Brain microvascular endothelial cell (primary cell): ENCODE data around the gene CPNE6.

Experiments used
- DNase-seq: peaks from one replicate; pipeline ENCODE4 v3.0.0-alpha.2; 2020
- H3K27ac ChIP-seq: fragments of 250-450 bp; sonication (Bioruptor Pico); 2 replicates; pipeline ENCODE4 v1.5.1; 2020; ENCODE audit warnings: mild to moderate bottlenecking, moderate library complexity
- H3K27me3 ChIP-seq: fragments of 250-450 bp; sonication (Bioruptor Pico); replicated peaks from 2 replicates; pipeline ENCODE4 v1.5.1; 2020; ENCODE audit warnings: mild to moderate bottlenecking
- H3K36me3 ChIP-seq: fragments of 250-450 bp; sonication (Bioruptor Pico); replicated peaks from 2 replicates; pipeline ENCODE4 v1.5.1; 2020; ENCODE audit warnings: mild to moderate bottlenecking
- H3K4me3 ChIP-seq: 2 replicates; pipeline ENCODE4 v1.5.1; 2011; ENCODE audit warnings: low read depth, mild to moderate bottlenecking, control low read depth, low read length, moderate library complexity
- in situ Hi-C: cut with HindIII; loops from 2 replicates; pipeline ENCODE4 v1.10.0; 2017; ENCODE audit warnings: low sequenced_read_pairs, low pct_ligation_motif_present
- TF ChIP-seq, protein P1 (sequence below): IDR thresholded peaks from 2 replicates; pipeline ENCODE4 v1.5.1; 2011; ENCODE audit warnings: low read depth, mild to moderate bottlenecking, moderate library complexity, low read length, control low read depth, inconsistent platforms; ENCODE audit errors: missing control alignments

CPNE6 gene

DNA sequence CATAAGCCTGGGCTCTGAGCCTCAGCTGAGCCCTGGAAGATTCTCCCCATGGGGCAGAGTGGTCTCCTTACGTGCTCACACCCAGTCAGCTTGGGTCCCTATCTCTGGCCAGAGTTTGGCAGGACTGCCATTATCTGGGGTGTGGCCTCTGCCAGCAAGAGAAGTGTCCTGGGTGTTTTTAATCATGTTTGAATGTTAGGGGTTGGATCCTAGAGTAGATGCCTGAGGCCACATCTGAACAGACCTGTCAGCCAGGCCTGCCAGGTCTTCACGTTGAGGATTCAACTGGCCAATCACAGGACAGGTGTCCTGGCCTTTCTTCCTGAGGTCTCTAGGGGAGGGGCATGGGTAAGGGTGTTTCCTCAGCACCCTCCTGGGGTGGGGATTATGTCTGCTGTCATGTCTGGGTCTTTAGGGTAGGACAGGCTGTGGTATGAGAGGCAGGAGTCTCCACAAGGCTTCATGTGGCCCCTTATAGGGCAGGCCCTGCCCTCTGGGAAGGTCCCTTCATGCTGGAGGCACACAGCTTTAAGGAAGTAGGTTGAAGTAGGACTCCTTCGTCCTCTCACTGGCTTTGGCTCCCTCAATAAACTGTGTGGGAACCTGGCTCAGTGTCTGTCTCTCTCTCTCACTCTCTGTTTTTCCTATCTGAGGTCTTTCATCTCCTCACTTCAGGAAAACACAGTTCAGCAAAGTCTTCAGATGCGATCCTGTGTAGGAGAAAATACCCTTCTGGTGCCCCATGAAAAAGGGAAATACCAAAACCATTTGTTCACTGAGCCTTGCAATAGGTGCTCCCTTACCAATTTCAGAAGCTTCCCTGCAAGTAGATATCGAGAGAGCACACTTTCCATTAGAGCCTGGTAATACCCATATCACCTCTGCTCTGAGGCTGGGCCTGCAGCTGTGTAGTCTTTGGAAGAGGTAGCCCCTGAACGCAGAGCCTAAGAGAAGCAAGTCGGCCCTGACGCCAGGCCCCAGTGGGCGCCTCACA is 52.4 kb downstream of the CPNE6 start:
- no peak for DNase-seq
- in situ Hi-C loops: no loop called here
- Histone ChIP-seq H3K36me3 (peaks cover 14% of the 10 kb centered on the region), H3K27ac (no peak overlapping the region), H3K27me3 (no peaks in the 10 kb centered on the region), H3K4me3 (no peak overlapping the region)
- TF ChIP-seq, protein P1, sequence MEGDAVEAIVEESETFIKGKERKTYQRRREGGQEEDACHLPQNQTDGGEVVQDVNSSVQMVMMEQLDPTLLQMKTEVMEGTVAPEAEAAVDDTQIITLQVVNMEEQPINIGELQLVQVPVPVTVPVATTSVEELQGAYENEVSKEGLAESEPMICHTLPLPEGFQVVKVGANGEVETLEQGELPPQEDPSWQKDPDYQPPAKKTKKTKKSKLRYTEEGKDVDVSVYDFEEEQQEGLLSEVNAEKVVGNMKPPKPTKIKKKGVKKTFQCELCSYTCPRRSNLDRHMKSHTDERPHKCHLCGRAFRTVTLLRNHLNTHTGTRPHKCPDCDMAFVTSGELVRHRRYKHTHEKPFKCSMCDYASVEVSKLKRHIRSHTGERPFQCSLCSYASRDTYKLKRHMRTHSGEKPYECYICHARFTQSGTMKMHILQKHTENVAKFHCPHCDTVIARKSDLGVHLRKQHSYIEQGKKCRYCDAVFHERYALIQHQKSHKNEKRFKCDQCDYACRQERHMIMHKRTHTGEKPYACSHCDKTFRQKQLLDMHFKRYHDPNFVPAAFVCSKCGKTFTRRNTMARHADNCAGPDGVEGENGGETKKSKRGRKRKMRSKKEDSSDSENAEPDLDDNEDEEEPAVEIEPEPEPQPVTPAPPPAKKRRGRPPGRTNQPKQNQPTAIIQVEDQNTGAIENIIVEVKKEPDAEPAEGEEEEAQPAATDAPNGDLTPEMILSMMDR: no peak

DNA sequence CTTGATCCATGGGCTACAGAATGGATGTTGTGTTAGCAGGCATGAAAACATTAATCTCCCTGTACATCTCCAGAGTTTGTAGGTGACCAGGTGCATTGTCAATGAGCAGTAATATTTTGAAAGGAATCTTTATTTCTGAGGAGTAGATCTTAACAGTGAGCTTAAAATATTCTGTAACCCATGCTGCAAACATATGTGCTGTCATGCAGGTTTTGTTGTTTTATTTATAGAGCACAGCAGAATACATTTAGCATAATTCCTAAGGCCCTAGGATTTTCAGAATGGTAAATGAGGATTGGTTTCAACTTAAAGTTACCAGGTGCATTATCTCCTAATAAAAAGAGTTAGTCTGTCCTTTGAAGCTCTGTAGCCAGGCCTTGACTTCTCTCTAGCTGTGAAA is 55.6 kb downstream of the CPNE6 start:
- TF ChIP-seq, protein P1: no peak
- peaks cover 6% of the 10 kb centered on the region for H3K36me3 ChIP-seq
- no peaks in the 10 kb centered on the region for H3K27me3 ChIP-seq
- H3K4me3 ChIP-seq: no peak overlapping the region
- no peak for DNase-seq
- in situ Hi-C loops: no loop called here
- H3K27ac ChIP-seq: no peak overlapping the region

- no peak for DNase-seq
- in situ Hi-C loops: no loop called here
- Histone ChIP-seq H3K27ac (no peak overlapping the region), H3K27me3 (no peaks in the 10 kb centered on the region), H3K36me3 (peaks cover 4% of the 10 kb centered on the region), H3K4me3 (no peak overlapping the region)
- TF ChIP-seq, protein P1: no peak
Observed at GRCh38 chr14:24127673-24128072, 56.3 kb downstream of the CPNE6 start.
